KMS-11 (cell line): Measurements from ENCODE around the gene SUSD6.

ENCODE experiments used
- H2AFZ ChIP-seq: fragments of 200-600 bp; sonication (generic); 2 replicates; pipeline ENCODE4 v1.6.1; 2016; ENCODE audit warnings: antibody characterized with exemption, mixed run types, low read depth
- H3K27ac ChIP-seq: fragments of 200-600 bp; sonication (generic); 2 replicates; pipeline ENCODE4 v1.6.1; 2016; ENCODE audit warnings: mild to moderate bottlenecking, mixed run types
- H3K27me3 ChIP-seq: fragments of 200-600 bp; sonication (generic); 2 replicates; pipeline ENCODE4 v1.6.1; 2017; ENCODE audit warnings: mild to moderate bottlenecking, low read depth, mixed run types, moderate library complexity; ENCODE audit not compliant: insufficient read depth
- H3K36me3 ChIP-seq: fragments of 200-600 bp; sonication (generic); 2 replicates; pipeline ENCODE4 v1.6.1; 2017; ENCODE audit warnings: mild to moderate bottlenecking, mixed run types; ENCODE audit not compliant: insufficient read depth
- H3K4me1 ChIP-seq: fragments of 200-600 bp; sonication (generic); 2 replicates; pipeline ENCODE4 v1.6.1; 2016; ENCODE audit warnings: mild to moderate bottlenecking, low read depth, mixed run types; ENCODE audit not compliant: poor library complexity, severe bottlenecking
- H3K4me2 ChIP-seq: fragments of 200-600 bp; sonication (generic); 2 replicates; pipeline ENCODE4 v1.7.0; 2016; ENCODE audit warnings: mild to moderate bottlenecking, mixed run types
- H3K4me3 ChIP-seq: fragments of 200-600 bp; sonication (generic); IDR thresholded peaks from 2 replicates; pipeline ENCODE4 v1.6.1; 2017; ENCODE audit warnings: low read depth, low read length, mixed read lengths; ENCODE audit not compliant: insufficient read depth
- H3K79me2 ChIP-seq: fragments of 200-600 bp; sonication (generic); 2 replicates; pipeline ENCODE4 v1.6.1; 2016; ENCODE audit warnings: low read depth, mixed run types; ENCODE audit not compliant: insufficient read depth
- H3K9ac ChIP-seq: fragments of 200-600 bp; sonication (generic); 2 replicates; pipeline ENCODE4 v1.6.1; 2016; ENCODE audit warnings: mild to moderate bottlenecking, mixed run types
- H4K20me1 ChIP-seq: fragments of 200-600 bp; sonication (generic); 2 replicates; pipeline ENCODE4 v1.6.1; 2016; ENCODE audit warnings: mild to moderate bottlenecking, mixed run types; ENCODE audit not compliant: insufficient read depth
- CTCF ChIP-seq: fragments of 200-600 bp; sonication (generic); conservative IDR thresholded peaks from 2 replicates; pipeline ENCODE4 v1.6.1; 2017; ENCODE audit warnings: low read depth, mild to moderate bottlenecking, antibody characterized with exemption, low read length, moderate library complexity, mixed read lengths

Gene SUSD6

GRCh38 chr14:69619012-69619411, 7.6 kb downstream of the SUSD6 start:
- no peak overlapping the region for H3K4me2 ChIP-seq
- H4K20me1 ChIP-seq: no peaks in the 10 kb centered on the region
- H3K27me3 ChIP-seq: no peaks in the 10 kb centered on the region
- H3K4me3 ChIP-seq: no peak overlapping the region
- no peak overlapping the region for H3K9ac ChIP-seq
- H2AFZ ChIP-seq: no peak overlapping the region
- no peaks in the 10 kb centered on the region for H3K36me3 ChIP-seq
- no peak overlapping the region for H3K27ac ChIP-seq
- H3K79me2 ChIP-seq: peaks cover 10% of the 10 kb centered on the region; the same call in 1 of the 2 replicates
- H3K4me1 ChIP-seq: peaks cover 41% of the 10 kb centered on the region
- TF ChIP-seq CTCF: no peak

DNA sequence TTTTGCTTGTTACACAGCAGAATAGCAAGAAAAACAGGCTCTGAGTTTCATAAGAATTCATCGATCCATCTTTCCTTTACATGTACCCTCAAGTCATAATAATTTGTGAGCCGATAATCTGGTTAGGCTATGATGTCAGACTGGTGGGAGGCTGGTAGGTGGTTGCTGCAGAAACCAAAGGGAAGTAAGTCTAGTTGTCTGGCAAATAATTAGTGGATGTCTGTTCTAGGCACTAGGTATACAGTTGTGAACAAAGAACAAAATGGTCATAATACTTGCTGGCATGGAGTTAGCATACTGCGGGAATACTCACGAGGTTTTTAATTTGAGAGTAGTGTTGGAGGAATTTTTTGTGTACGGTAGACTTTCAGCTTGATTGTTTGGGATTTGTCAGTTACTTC, 8.8 kb downstream of the SUSD6 start:
- Histone ChIP-seq H3K4me3 (no peak overlapping the region), H3K79me2 (peaks cover 10% of the 10 kb centered on the region; the same call in 1 of the 2 replicates), H3K27ac (no peak overlapping the region), H3K4me2 (no peak overlapping the region), H3K36me3 (no peaks in the 10 kb centered on the region), H3K27me3 (no peaks in the 10 kb centered on the region), H3K4me1 (peaks cover 35% of the 10 kb centered on the region), H2AFZ (no peak overlapping the region), H4K20me1 (no peaks in the 10 kb centered on the region), H3K9ac (no peak overlapping the region)
- no peak for TF ChIP-seq CTCF

- Histone ChIP-seq H3K27ac (no peak overlapping the region), H3K79me2 (peaks cover 10% of the 10 kb centered on the region; the same call in 1 of the 2 replicates), H2AFZ (no peak overlapping the region), H3K4me2 (no peak overlapping the region), H3K4me3 (no peak overlapping the region), H3K27me3 (no peaks in the 10 kb centered on the region), H3K9ac (no peak overlapping the region), H3K36me3 (no peaks in the 10 kb centered on the region), H3K4me1 (peaks cover 27% of the 10 kb centered on the region), H4K20me1 (no peaks in the 10 kb centered on the region)
- no peak for TF ChIP-seq CTCF
Observed at GRCh38 chr14:69620981-69621380, 9.6 kb downstream of the SUSD6 start.

DNA sequence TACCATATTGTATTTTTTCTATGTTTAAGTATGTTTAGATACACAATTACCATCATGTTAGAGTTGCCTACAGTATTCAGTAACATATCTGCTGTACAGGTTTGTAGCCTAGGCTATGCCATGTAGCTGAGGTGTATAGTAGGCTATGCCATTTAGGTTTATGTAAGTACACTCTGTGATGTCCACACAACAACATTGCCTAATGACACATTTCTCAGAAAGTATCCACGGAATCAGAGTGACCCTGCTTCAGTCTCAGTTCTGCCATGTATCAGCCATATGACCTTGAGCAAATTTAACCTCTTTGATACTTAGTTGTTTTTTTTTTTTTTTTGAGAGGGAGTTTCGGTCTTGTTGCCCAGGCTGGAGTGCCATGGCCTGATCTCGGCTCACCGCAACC, 12.7 kb downstream of the SUSD6 start:
- Histone ChIP-seq H3K27me3 (no peaks in the 10 kb centered on the region), H3K4me2 (no peak overlapping the region), H3K4me3 (no peak overlapping the region), H3K27ac (no peak overlapping the region), H2AFZ (no peak overlapping the region), H3K36me3 (no peaks in the 10 kb centered on the region), H3K4me1 (no peaks in the 10 kb centered on the region), H3K79me2 (no peaks in the 10 kb centered on the region; the same call in 1 of the 2 replicates), H4K20me1 (no peaks in the 10 kb centered on the region), H3K9ac (no peak overlapping the region)
- TF ChIP-seq CTCF: no peak
